Stimulated activated CD8-positive, alpha-beta memory T cell treated with anti-CD3 and anti-CD28 coated beads, Interleukin-15, amount 100 ng/mL, for 48 hours (primary cell): ENCODE results near the gene TRMT10C.
"Not testable (repeated sequence)": the region's sequence is repeated elsewhere in the genome, so short reads cannot be mapped to it uniquely, and the experiment has no call there.

Experiments
- DNase-seq, 2 donors: peaks; one replicate each; pipeline ENCODE4 v3.0.0-alpha.2; 2020; ENCODE audit warnings: low read depth in 2 of 2

TRMT10C gene

DNA sequence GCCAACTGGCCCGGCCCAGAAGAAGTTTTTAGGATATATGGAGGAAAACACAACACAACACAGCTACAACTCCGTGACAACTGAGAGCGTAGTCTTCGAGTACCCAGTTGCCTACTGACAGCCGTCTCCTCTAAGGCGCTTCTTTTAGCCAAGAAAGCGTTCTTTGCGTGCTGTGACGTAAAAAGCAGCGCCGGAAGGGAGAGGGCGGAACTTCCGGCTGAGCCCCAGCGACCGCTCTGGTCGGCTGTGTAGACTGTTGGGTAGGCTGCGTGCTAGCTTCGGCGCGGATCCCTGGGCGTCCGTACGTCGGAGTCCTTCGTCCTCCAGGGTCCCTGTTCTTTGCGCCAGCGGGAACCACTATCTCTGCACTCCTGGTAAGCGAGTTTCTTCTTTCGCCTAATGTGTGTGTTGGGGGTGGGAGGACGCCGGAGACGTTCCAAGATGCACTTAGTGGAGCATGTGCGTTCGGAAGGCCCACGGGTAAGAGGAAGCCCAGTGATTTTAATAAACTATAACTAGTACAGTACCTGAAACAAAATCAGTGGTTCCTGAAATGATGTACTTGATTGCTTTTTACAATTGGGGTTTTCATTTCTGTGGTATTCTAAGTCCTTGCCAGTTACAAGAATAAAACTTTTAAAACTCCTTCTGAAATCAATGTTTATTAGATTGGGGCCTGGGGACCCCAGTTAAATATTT lies at the start of gene TRMT10C:
TSS of gene TRMT10C (plus strand) at position 239 of the 699 bp plus-strand sequence. CDS start 2,914 bp downstream, outside the sequence.
- DNase-seq: peak; percentile 86 to 90

DNA sequence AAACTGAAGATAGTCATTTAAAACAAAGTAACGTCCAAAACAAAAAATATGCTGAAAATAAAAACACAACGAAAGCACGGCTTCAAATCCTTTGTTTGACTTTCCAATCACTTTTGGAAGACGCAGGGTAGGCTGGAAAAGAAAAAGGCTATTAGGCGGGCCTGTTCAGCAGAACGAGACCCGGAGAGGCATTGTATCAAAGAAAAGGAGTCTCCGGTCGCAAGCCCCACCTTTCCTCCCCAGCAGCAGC lies 49.3 kb upstream of the TRMT10C start:
- DNase-seq: no peak

DNA sequence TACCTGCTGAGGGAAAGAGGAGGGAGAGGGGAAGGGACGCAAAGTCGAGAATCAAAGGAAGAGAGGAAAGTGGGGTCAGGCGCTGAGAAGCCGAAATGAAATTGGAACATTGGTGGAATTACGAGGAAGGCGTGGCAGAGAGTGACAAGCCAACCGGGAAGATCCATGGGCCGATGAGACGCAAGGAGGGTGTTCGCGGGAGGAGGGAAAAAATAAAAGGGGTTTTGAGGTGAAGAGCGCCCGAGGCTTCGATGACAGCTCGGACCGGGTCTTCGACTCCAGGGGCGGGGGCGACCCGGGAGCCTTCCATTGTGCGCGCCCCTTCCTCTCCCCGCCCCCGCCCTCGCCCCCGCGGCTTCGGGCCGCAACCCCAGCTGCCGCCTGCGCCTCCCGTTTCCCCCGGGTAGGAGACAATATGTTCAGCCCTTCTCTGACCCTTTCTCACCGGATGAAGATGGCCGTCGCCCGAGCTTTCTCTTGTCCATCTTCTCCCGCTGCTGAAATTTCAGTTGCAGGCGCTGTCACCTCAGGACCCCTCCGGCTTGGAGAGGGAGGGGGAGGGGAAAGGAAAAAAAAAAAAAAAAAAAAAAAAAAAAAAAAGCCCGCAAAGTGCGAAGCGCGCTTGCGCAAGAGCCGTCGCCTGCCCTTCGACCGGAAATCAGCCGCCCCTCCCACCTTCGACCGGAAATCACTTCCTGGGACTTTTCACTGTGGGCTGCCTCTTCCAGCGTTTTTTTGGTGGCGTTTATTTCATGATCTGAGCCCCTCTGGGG lies 48.8 kb upstream of the TRMT10C start, which contains the start of gene SENP7:
TSS of gene SENP7 (minus strand) at position 567 of the 773 bp plus-strand sequence. CDS start at position 485, 82 bp downstream.
- DNase-seq: peak; percentile 56 to 60

DNA sequence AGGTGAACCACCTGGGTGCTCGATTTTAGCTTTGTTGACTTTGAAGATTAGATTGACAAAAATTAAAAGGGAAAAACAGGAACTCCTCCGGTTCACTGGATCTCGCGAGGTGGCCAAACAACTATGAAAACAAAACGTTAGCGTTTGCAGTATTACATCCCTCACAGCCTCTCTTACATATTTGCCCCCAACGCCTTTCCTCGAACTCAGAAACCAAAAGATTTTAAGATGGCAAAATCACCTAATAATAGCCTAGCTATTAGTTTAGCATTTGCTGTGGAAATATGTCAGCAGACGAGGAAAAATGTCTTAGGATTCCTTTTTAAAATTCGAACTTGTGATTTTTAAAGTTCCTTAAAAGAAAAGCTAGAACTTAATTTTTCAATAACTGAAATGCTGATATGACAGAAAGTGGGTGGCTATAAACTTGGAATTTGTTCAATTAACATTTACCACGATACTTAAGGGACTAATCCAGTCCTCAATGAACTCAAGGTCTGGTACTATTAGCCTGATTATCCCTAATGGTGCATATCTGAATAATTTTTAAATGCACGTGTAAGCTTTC lies 48.2 kb upstream of the TRMT10C start:
- DNase-seq: no peak

DNA sequence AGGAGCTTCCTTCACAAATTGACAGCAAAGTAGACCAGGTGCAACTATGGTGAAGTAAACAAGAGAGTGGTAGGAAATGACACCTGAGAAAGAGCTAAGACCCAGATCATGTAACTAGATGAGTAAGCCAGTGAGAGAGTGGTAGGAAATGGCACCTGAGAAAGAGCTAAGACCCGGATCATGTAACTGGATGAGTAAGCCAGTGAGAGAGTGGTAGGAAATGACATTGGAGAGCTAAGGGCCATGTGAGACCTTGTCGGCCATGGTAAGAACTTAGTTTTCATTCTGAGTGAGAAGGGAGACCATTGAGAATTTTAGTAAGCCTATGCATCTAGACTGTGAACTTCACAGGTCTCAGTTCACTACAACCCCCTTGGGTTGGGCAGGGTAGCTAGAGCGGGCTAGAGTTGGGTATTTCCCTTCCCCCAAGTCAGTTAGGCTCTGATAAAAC lies 43.2 kb upstream of the TRMT10C start:
- peak; percentile 21 to 22 for DNase-seq

DNA sequence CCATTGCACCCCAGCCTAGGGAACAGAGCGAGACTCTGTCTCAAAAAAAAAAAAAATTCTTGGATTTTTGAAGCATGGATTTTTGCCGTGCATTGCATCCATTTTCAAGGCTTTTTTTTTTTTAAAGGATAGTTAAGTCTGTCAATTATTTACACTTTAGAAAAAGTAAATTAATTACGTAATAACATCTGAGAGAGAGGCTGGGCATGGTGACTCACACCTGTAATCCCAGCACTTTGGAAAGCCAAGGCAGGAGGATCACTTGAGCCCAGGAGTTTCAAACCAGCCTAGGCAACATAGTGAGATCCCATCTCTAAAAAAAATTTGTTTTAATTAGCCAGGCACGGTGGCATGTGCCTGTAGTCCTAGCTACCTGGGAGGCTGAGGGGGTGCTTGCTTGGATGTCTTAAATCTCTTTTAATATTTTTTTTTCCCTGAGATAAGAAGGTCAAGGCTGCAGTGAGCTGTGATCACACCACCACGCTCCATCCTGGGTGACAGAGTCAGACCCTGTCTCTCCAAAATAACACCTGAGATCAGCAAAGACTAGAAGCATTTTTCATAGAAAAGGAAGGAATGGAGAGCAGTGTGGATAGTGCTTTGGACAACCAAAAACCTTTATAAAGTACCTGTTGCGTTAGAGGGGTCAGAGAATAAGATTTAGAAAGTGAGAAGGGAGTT lies 41.8 kb upstream of the TRMT10C start:
- no peak for DNase-seq

DNA sequence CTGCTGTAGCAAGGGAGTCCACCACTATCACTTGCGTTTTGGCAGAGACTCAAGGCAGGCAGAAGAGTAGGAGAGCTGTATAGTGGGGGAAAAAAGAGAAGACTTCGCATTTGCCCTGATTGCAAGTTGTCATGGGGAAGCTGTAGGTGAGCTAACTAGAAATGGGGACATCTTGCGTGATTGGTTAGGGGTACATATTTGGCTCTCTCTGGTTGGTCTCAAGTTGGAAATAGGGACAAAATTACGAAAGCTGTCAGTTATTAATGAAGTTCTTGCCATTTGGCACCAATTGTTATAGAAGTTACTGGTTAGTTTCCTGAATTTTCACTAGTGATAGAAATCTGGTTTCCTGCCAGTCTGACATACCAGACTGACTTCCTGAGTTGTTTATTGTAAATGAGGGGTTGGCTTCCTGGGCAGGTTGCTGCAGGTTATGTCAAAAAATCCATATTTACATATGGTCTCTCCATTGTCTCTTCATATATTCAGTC lies 40.4 kb upstream of the TRMT10C start:
- no peak for DNase-seq

DNA sequence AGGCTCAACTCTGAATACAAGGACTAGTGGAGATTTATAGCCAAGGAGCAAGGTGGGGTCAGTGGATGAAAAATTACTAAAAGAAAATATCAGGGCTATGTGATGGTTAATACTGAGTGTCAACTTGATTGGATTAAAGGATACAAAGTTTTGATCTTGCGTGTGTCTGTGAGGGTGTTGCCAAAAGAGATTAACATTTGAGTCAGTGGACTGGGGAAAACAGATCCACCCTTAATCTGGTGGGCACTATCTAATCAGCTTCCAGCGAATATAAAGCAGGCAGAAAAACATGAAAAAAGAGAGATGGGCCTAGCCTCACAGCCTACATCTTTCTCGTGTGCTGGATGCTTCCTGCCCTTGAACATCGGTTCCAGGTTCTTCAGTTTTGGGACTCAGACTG lies 34.2 kb upstream of the TRMT10C start:
- no peak for DNase-seq

DNA sequence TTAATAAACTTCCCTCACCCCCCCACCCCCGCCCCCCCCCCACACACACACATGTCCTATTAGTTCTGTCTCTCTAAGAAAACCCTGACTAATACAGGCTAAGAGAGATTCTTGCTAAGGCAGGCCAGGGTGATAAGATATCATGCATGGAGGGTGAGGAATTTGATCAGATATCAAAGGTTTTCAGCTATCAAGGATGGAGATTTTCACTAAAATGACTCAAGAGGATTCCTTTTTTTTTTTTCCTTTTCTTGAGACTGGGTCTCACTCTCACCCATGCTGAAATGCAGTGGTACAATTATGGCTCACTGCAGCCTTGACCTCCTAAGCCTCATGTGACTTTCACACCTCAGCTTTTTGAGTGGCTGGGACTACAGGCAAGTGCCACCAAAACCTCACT lies 33.8 kb upstream of the TRMT10C start:
- DNase-seq: no peak

DNA sequence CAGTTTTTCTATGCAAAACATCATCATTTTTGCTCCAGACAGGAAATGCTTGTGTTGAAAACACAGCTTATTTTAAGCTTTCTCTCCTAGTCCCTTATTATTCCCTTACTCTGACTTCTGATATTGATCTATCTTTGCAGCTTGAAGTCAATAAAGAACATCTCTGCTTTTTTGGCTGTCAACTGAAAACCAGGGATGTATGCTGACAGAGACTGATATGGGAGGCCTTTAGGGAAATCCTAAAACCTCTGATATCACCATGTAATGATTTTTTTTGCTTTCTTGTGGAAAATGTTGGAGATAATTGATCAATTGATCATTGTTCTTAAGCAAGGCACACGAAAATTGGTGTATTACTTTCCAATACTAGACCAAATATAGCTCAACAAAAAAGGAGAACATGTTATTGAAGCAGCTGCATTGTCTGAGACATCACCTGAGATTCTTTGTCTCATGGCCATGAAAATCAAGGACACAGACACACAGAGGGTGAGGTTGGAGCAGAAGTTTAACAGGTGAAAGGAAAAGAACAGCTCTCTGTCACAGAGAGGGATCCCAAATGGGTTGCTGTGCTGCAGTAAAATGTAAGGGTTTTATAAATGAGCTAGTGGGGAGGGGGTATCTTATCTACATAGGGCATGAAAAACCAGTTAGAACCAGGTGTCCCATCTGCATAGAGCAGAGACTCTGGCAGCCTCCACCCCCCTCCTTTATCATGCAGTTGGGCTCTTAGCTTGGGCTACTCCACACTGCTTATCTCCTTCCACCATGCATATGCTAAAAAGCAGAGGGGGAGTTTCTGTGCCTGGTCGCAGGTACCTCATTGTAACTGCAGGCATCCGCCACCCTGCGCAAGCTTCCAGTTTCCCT lies 31.6 kb upstream of the TRMT10C start:
- DNase-seq: no peak

DNA sequence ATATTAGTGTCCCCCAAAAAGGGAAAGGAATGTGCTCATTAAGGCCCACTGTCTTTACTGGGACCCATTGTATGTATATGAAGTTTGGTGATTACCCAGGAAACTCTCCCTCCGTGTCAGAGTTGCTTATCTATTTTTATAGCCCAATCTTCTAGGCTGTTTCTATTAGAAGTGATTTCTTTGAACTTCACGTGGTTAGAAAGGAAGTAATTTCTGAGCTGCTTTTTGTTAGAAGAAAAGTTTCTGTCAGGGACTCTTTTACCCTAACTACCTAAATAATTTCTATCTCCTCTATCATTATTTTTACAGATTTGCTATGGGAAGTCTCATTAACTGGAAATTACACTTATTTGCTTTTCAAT lies 31.0 kb upstream of the TRMT10C start:
- DNase-seq: no peak

DNA sequence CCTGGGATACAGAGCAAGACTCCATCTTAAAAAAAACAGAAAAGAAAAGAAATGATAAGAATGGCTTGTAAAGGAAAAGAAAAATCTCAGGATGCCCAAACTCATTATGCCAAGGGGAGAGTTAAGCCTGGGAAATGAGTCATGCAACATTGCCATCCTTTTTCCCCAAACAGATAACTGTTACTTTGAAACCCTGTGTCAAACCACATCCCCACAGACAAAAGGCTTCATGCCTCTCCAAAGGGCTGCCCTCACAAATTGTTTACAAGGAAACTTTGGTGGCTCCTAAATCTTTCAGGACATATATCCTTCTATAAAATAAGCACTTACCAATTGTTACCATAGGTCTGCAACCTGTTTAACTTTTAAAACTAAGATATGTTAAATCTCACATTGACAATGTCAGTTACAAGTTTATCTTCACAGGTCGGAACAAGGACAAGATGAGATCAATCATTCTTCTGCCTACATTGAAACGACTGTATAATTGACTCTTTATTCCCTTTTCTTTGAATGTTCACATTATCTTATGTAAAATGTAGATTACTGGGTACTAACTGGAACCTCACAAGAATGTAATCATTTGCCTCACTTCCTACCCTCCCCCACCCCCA lies 30.1 kb upstream of the TRMT10C start:
- no peak for DNase-seq

DNA sequence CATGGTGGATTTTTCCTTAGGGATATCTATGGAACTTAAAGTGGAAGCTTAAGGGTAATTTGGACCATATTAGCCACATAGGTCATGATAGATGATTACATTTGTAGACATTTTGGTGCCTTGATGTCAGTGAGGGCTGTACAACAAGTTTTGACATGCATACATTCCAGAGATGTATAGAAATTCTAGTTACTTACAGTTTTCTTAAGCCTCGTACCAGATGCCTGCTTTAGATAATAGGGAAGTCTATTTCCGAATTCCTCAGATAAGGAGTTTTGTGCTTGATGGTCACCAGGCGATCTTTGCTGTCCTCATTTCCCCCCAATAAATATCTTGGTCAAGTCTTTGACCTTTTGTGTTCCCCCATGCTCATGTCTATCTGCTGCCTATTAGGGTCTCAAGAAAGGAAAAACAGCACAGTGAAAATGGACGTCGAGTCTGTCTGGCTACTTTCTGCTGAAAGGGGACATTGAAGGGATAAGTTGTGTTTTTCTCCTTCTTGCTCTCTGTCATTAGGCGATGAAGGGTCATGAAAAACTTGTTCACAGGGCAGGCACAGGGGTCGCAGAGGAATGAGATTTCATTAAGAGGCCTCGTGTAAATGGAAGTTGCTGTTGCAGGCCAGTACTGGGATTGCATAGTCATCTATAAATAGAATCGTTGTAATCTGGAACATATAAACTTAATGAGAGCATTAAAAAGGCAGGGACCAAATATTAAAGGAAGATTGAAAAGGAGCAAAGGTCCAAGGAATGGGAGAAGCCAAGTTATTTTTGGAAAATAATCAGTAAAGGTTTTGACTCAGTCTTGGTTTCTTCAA lies 28.7 kb upstream of the TRMT10C start:
- DNase-seq: no peak

DNA sequence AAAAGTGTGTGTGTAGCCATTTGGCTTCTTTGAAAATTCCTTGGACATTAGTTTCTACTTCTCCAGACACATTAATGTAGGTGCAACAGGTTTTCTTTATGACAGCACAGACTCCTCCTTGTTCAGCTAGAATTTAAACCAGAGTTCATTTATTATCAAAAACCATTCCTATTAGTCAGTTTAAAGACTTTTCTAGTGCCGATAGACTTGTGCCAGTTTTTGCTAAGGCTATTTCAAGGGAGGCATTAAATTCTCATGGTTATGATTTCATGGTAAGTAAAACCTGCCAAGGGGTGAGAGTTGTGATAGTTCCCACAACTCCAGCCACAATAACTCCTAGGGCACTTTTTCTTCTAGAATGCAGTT lies 28.1 kb upstream of the TRMT10C start:
- no peak for DNase-seq

DNA sequence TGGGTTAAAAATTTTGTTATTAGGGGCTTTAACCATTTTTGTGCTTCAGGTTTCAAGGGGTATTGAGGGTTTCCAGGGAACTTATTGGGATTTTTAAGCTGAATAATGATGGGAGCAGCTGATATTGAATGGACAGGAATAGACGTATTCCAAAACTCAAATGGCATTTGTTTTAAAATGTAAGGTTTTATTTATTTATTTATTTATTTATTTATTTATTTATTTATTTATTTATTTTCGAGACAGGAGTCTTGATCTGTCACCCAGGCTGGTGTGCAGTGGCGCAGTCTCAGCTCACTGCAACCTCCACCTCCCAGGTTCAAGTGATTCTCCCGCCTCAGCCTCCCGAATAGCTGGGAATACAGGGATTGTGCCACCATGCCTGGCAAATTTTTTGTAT lies 26.4 kb upstream of the TRMT10C start:
- DNase-seq: no peak

DNA sequence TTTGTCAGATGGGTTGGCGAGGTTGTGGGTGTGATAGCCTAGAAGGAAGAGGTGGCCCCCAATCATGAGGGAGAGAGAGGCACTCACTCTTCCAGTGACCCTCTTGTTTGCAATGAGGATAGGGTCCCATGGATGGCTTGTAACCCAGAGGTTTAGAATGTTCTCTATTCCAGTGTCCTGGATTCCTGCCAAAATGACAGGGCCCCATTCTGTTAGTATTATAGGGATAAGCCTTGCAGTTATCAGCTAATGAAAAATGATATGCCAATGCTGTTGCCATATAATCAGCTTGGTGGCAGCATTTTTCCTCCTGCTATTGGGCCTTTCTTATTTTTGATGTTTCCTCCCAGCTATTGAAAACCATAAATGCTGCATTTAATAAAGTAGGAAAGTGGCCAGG lies 25.4 kb upstream of the TRMT10C start:
- DNase-seq: no peak

DNA sequence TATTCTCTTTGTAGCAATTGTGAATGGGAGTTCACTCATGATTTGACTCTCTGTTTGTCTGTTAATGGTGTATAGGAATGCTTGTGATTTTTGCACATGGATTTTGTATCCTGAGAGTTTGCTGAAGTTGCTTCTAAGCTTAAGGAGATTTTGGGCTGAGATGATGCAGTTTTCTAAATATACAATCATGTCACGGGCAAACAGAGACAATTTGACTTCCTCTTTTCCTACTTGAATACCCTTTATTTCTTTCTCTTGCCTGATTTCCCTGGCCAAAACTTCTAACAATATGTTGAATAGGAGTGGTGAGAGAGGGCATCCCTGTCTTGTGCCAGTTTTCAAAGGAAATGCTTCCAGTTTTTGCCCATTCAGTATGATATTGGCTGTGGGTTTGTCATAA lies 24.7 kb upstream of the TRMT10C start:
- not testable (repeated sequence) for DNase-seq

DNA sequence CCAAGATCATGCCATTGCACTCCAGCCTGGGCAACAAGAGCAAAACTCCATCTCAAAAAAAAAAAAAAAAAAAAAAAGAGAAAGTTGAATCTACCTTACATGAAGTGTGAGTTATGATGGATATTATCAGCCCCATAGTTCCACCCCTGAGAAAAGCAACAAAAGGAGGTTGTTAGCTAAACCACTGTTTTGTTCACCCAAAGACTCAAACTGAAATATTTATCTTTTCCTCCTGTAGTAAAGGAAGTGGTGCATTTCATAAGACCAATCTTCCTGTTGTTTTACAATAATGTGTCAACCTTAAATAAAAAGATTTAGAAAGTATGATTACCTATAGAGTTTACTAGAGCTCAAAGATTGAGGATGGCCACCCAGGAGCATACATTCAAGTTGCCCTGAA lies 18.7 kb upstream of the TRMT10C start:
- no peak for DNase-seq

DNA sequence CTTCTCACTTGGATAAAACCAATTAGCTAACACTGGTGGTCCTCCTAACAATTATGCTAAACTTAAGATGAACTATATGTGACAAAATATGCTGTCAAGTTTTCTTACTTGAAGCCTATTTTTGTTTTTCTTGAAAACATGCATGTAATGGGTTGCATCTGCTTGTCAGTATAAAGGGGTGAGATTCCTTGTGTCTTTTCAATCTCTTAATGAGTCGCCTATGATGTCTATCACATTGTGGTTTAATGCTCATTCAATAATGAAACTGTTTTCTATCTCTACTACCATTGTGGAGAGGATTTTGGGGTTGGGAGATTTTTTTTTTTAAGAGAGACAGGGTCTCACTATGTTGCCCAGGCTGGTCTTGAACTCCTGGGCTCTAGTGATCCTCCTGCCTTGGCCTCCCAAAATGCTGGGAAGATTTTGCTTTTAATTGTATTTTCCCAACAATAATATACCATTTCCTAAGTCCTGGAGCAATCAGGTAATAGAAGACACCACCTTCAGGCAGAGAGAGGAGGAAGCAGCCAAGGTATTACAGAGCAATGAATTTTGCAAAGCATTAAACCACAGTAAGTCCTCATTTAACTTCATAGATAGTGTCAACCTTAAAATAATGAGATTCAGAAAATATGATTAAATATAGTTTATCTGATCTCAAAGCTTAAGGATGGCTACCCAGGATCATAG lies 17.4 kb upstream of the TRMT10C start:
- no peak for DNase-seq
